ENCODE measurements around the gene C5orf52. TPM values are rescaled to one million over a fixed set of nuclear protein-coding genes. Genes with fewer than 3 reads are reported as not detected.

The C5orf52 gene
- total RNA-seq = not detected
- long read RNA-seq = 0 reads

DNA sequence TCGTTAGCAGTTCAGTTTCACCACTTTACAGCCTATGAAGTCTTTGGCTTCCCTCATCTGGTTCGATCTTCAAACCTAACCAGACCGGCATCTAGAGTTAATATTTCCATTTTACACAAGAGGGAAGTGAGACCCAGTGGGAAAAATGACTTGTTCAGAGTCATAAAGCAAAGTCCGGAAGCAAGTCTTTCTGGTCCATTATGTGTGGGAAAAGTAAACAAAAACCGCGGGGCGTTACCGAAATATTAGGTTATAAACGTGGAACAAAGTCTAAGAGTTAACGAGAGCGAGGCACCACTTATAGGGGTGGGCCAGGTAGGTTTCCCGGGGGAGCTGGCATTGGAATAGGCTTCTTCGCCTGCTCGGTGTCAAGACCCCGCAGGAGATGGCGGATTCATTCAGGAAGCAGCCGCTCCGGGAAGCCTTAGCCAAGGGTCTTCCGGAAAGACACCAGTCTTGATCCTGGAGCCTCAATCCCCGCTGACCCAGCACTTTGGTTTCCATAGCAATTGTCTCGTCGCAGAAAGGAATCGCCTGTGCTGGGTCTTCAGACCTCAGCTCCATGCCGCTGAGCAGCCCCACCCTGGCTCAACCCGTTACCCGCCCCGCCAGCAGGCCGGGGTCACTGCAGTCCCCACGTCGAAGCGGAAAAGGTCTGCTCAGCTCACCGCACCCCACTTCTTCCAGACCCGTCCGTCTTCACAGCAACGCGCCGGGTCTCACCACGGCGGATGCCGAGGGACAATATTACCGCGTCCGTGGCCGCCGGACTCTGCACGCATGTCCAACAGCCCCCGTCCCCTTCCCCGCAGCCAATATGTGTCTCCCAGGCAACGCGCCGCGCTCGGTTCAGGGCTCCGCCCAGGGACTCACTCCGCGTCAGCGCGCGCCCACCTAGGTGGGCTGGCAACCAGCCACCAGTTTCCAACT is at the start of gene C5orf52:
Gene C5orf52 (plus strand): TSS at position 872 of the 930 bp plus-strand sequence. CDS start 82 bp downstream, outside the sequence.
- Histone ChIP-seq H3K4me3 (peak within 1 kb of the TSS; percentile 65), H3K9me3 (no peaks in the 10 kb centered on the region), H3K27ac (no peak within 1 kb of the TSS), H3K36me3 (no peaks in the 10 kb centered on the region), H3K4me1 (peaks cover 16% of the 10 kb centered on the region), H3K27me3 (ENCODE audit: low read depth) (peaks cover 19% of the 10 kb centered on the region)
- intact Hi-C loops (cut with DNase I) = no loop called here
- TF ChIP-seq, protein P1, sequence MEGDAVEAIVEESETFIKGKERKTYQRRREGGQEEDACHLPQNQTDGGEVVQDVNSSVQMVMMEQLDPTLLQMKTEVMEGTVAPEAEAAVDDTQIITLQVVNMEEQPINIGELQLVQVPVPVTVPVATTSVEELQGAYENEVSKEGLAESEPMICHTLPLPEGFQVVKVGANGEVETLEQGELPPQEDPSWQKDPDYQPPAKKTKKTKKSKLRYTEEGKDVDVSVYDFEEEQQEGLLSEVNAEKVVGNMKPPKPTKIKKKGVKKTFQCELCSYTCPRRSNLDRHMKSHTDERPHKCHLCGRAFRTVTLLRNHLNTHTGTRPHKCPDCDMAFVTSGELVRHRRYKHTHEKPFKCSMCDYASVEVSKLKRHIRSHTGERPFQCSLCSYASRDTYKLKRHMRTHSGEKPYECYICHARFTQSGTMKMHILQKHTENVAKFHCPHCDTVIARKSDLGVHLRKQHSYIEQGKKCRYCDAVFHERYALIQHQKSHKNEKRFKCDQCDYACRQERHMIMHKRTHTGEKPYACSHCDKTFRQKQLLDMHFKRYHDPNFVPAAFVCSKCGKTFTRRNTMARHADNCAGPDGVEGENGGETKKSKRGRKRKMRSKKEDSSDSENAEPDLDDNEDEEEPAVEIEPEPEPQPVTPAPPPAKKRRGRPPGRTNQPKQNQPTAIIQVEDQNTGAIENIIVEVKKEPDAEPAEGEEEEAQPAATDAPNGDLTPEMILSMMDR (IDR thresholded peaks at IDR 0.05) = no peak
- ATAC-seq (peak; percentile 62 to 64), DNase-seq (peak; percentile 60)

DNA sequence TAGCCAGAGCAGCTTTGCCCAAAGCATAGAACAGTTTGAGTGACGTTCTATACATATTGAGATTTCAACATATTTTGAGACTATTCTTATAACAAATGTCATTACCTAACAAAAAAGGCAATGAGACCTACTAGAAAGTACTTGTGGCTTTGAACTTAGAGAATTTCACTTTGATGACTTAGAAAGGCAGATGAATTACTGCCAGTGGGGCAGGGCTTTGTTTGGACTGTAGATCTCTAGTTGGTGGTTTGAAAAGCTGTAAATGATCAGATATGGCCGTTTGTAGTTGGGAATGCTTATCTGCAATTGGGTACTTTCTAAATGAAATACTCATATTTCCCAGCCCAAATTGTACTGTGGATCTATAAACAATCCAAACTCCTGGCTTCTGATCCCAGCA is 47.2 kb upstream of the C5orf52 start:
- no peak for DNase-seq

DNA sequence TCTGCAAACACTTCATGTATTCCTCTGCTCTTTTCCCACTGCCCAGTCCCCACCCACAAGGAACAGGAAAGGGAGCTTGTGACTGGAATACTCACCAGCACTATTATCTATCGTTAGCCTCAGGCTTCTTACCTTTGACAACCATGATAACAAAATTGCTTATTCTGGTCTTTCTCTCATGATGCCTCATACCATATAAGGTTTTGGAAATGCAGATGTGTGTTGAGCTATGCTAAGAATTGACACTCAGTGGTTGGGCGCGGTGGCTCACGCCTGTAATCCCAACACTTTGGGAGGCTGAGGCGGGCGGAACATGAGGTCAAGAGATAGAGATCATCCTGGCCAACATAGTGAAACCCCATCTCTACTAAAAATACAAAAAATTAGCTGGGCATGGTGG is 44.5 kb upstream of the C5orf52 start:
- no peak for ATAC-seq
- H3K36me3 ChIP-seq = no peaks in the 10 kb centered on the region
- DNase-seq = no peak
- TF ChIP-seq, protein P1 (IDR thresholded peaks at IDR 0.05) = no peak
- H3K27me3 ChIP-seq (ENCODE audit: low read depth) = no peaks in the 10 kb centered on the region
- H3K9me3 ChIP-seq = no peaks in the 10 kb centered on the region
- no peak overlapping the region for H3K4me3 ChIP-seq
- H3K27ac ChIP-seq = no peak overlapping the region
- no peaks in the 10 kb centered on the region for H3K4me1 ChIP-seq
- intact Hi-C loops (cut with DNase I) = no loop called here

More for the DNA sequence above, 47.2 kb upstream of the C5orf52 start:
- TF ChIP-seq, protein P1 (IDR thresholded peaks at IDR 0.05) = no peak
- H3K27ac ChIP-seq = no peak overlapping the region
- intact Hi-C loops (cut with DNase I) = no loop called here
- H3K36me3 ChIP-seq = no peaks in the 10 kb centered on the region
- no peak overlapping the region for H3K4me3 ChIP-seq
- no peaks in the 10 kb centered on the region for H3K9me3 ChIP-seq
- no peaks in the 10 kb centered on the region for H3K4me1 ChIP-seq
- H3K27me3 ChIP-seq (ENCODE audit: low read depth) = no peaks in the 10 kb centered on the region
- ATAC-seq = no peak

DNA sequence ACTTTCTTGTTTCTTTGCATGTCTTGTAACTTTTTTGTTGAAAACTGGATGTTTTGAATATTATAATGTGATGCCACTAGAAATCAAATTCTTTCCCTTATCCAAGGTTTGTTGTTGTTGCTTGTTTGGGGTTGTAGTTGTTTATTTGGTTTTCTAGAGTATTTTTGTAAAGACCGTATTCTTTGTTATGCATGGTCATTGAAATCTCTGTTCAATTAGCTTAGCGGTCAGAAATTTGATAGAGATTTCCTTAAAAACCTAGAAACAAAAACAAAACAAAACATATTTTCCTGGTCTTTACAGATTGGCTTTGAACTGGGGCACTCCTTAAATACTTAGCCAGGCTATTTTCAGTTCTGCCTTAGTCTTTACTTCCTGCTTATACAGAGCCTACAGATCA is 41.0 kb upstream of the C5orf52 start:
- intact Hi-C loops (cut with DNase I) = no loop called here
- DNase-seq (no peak), ATAC-seq (no peak)
- Histone ChIP-seq H3K4me1 (no peaks in the 10 kb centered on the region), H3K27me3 (ENCODE audit: low read depth) (no peaks in the 10 kb centered on the region), H3K4me3 (no peak overlapping the region), H3K27ac (no peak overlapping the region), H3K9me3 (no peaks in the 10 kb centered on the region), H3K36me3 (no peaks in the 10 kb centered on the region)
- TF ChIP-seq, protein P1 (IDR thresholded peaks at IDR 0.05) = no peak

DNA sequence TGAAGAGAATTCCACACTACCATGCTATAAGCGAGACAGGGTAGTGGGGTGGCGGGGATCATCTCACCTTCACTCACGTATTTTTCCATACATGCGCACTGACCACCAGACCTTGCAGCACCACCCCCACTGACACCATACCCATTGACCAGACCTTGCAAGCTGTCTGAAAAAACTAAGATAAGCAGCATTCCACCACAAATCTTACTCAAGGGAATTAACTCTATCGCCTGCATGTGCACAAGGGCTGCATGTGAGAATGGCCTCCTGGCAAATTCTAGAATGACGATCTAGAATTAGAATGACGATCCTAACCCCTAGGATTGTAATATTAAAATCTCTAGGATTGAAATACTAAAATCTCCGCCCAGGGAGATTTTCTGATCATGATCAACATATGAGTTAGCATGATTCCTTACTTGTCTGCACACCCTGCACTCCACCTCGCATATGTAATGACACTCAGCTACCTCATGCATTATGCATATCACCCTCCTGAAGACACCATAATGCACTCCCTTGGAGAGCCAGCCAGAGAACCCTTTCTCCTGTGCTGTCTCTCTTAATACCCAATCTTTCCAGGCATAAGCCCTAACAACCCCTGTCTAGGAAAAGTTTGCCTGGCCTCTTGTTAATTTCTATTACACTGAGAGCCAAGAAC is 30.8 kb upstream of the C5orf52 start:
- no peak for DNase-seq
- intact Hi-C loops (cut with DNase I) = no loop called here
- ATAC-seq = no peak
- no peaks in the 10 kb centered on the region for H3K27me3 ChIP-seq (ENCODE audit: low read depth)
- H3K9me3 ChIP-seq = no peaks in the 10 kb centered on the region
- H3K27ac ChIP-seq = no peak overlapping the region
- no peaks in the 10 kb centered on the region for H3K36me3 ChIP-seq
- TF ChIP-seq, protein P1 (IDR thresholded peaks at IDR 0.05) = no peak
- no peaks in the 10 kb centered on the region for H3K4me1 ChIP-seq
- no peak overlapping the region for H3K4me3 ChIP-seq
